Bronchial epithelial cell (primary cell): ENCODE measurements around the gene ZNF491. TPM values are rescaled to one million over a fixed set of nuclear protein-coding genes. Genes with fewer than 3 reads are reported as not detected.

Experiments
- DNase-seq: peaks from one replicate; pipeline ENCODE4 v3.0.0-alpha.2; 2010; ENCODE audit warnings: low read depth
- FAIRE-seq: peaks from 2 replicates; lab custom pipeline; 2011; peaks lifted over from hg19 to GRCh38; lab: Jason Lieb, UNC
- H3K27me3 ChIP-seq: 2 replicates; pipeline ENCODE4 v1.5.1; 2011; ENCODE audit warnings: low read length; ENCODE audit not compliant: control insufficient read depth, insufficient read depth
- H3K36me3 ChIP-seq: 2 replicates; pipeline ENCODE4 v1.5.1; 2011; ENCODE audit warnings: low read length; ENCODE audit not compliant: control insufficient read depth, insufficient read depth
- H3K4me3 ChIP-seq: 2 replicates; pipeline ENCODE4 v1.5.1; 2011; ENCODE audit warnings: mild to moderate bottlenecking, low read depth, low read length, control low read depth
- total RNA-seq: library from RNA; depleted of rRNA; stranded (reverse); fragments of >200 nt; gene quantifications from 2 replicates; pipeline ENCODE4 v1.2.1, GENCODE V29; 2014
- TF ChIP-seq, protein P1 (sequence below): IDR thresholded peaks from 2 replicates; pipeline ENCODE4 v1.5.1; 2011; ENCODE audit warnings: mild to moderate bottlenecking, moderate library complexity, low read length, control low read depth, inconsistent platforms; ENCODE audit not compliant: insufficient read depth, severe bottlenecking

ZNF491 gene
- total RNA-seq, 1 donor from 2014 or later = 0.26 TPM

DNA sequence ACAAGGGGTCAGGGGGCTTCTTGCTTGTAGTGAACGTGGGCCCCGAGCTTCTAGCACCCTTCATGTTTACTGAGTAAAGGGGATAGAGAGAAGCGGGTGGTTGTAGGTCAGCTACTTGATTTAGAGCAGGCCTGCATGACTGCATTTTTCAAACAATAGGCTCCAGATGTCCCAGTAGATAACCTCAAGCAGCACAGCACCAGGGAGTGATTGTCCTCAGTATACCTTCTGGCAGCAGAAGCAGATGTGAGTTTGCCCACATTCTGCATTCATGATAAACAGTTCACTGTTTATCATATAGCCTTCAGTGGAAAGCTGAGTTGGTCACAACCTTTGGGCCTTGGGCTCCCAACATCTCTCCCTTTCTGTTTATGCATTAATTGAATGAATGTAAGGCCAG is 55.0 kb downstream of the ZNF491 start:
- TF ChIP-seq, protein P1, sequence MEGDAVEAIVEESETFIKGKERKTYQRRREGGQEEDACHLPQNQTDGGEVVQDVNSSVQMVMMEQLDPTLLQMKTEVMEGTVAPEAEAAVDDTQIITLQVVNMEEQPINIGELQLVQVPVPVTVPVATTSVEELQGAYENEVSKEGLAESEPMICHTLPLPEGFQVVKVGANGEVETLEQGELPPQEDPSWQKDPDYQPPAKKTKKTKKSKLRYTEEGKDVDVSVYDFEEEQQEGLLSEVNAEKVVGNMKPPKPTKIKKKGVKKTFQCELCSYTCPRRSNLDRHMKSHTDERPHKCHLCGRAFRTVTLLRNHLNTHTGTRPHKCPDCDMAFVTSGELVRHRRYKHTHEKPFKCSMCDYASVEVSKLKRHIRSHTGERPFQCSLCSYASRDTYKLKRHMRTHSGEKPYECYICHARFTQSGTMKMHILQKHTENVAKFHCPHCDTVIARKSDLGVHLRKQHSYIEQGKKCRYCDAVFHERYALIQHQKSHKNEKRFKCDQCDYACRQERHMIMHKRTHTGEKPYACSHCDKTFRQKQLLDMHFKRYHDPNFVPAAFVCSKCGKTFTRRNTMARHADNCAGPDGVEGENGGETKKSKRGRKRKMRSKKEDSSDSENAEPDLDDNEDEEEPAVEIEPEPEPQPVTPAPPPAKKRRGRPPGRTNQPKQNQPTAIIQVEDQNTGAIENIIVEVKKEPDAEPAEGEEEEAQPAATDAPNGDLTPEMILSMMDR = no peak
- no peak overlapping the region for H3K4me3 ChIP-seq
- FAIRE-seq (no peak), DNase-seq (no peak)
- H3K36me3 ChIP-seq = no peaks in the 10 kb centered on the region
- no peaks in the 10 kb centered on the region for H3K27me3 ChIP-seq

DNA sequence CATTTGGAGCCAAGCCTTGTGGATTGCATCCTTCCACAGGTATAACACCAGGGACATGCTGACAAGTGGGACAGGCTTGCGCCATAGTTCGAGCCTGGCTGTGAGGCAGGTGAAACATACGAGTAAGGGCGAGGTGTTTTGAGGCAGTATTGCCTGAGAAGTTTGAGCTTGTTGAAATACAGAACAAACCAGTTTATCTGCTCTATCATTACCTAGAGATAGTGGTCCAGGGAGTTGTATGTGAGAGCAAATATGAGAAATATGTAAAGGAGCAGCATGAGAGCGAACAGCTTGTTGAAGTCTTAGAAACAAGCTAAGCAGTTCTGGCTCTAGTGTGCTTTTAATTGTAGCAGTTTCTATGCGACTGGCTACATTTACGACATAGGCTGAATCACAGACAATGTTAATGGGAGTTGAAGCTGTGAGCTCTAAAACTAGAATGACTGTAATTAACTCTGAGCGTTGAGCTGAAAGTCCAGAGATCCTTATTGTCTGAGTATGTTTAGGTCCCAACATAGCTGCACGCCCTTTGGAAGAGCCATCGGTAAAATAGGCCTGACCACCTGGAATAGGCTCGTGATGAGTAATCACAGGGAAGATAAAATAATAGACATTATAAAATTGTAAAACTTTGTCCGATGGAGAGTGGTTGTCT is 58.4 kb downstream of the ZNF491 start:
- H3K4me3 ChIP-seq = no peak overlapping the region
- no peaks in the 10 kb centered on the region for H3K36me3 ChIP-seq
- no peak for FAIRE-seq
- peak; percentile 59 for DNase-seq
- no peaks in the 10 kb centered on the region for H3K27me3 ChIP-seq
- TF ChIP-seq, protein P1 = no peak

Other genes with a start within 250 kb of the ZNF491 start
- 20.3 and 30.7 TPM in 2 replicates for gene ELOF1, start 239.3 kb upstream of the ZNF491 start, total RNA-seq
- 24.5 and 26.2 TPM in 2 replicates for gene ACP5, start 220.9 kb upstream of the ZNF491 start, total RNA-seq
- gene ZNF627, start 201.0 kb upstream of the ZNF491 start, total RNA-seq = 23.9 and 24.5 TPM in 2 replicates
- gene ZNF823, start 59.6 kb upstream of the ZNF491 start, total RNA-seq = 6.1 and 8.4 TPM in 2 replicates
- 7.6 and 12.5 TPM in 2 replicates for gene ZNF441, start 31.5 kb upstream of the ZNF491 start, total RNA-seq
- 9.0 and 11.3 TPM in 2 replicates for gene ZNF440, start 15.8 kb downstream of the ZNF491 start, total RNA-seq
- gene ZNF439, start 50.2 kb downstream of the ZNF491 start, total RNA-seq = 0.53 and 1.7 TPM in 2 replicates
- gene ZNF69, start 89.3 kb downstream of the ZNF491 start, total RNA-seq = under 0.01 and 0.26 TPM in 2 replicates
- 9.5 and 10.0 TPM in 2 replicates for gene ZNF700, start 126.6 kb downstream of the ZNF491 start, total RNA-seq
- 0.79 and 1.3 TPM in 2 replicates for gene ZNF763, start 166.5 kb downstream of the ZNF491 start, total RNA-seq
- gene ZNF433, start 237.2 kb downstream of the ZNF491 start, total RNA-seq = 5.5 and 8.8 TPM in 2 replicates